NT2/D1 (cell line): ENCODE results near the gene CHTF8.

ENCODE experiments used
- SUZ12 ChIP-seq: IDR thresholded peaks from 2 replicates; pipeline ENCODE4 v1.6.1; 2011; ENCODE audit not compliant: insufficient read length, insufficient read depth; ENCODE audit errors: extremely low read depth
- ZNF274 ChIP-seq: IDR thresholded peaks from 2 replicates; pipeline ENCODE4 v1.6.1; 2011; ENCODE audit warnings: mild to moderate bottlenecking, low read depth, low read length

DNA sequence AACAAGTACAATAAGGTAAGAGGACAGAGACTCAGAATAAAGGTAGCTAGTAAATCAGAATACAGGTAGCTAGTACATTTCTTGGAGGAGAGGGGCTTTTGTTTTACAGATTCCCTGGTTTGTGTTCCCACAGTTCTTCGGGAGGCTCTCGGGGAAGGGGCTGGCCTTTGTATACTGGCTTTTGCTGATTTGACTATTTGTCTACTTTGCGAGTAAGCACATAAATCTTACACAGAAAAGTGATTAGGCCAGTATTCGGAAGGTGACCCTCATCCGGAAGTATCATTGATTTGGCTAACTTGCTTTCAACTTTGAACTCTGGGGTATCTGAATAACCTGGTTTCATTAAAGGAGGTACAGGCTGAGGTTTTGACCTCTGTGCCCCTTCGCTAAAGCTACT is 33.2 kb upstream of the CHTF8 start:
- TF ChIP-seq SUZ12: no peak
- no peak for TF ChIP-seq ZNF274
